H7 (cell line): ENCODE results near the gene CDH22. TPM values are rescaled to one million over a fixed set of nuclear protein-coding genes. Genes with fewer than 3 reads are reported as not detected.
A peak's percentile ranks its signal among the peaks of the same experiment; 100 is the strongest.

Experiments used
- DNase-seq: peaks from one replicate; pipeline ENCODE4 v3.0.0; 2012
- H3K27me3 ChIP-seq: 2 replicates; pipeline ENCODE4 v1.6.0; 2011; ENCODE audit warnings: mild to moderate bottlenecking, low read length; ENCODE audit not compliant: control insufficient read depth, insufficient read depth
- H3K36me3 ChIP-seq: replicated peaks from 2 replicates; pipeline ENCODE4 v1.5.1; 2011; ENCODE audit warnings: low read length; ENCODE audit not compliant: control insufficient read depth, insufficient read depth
- H3K4me3 ChIP-seq: 2 replicates; pipeline ENCODE4 v1.5.1; 2011; ENCODE audit warnings: low read depth, mild to moderate bottlenecking, control low read depth, low read length, moderate library complexity; ENCODE audit not compliant: insufficient read depth
- total RNA-seq: library from RNA; depleted of rRNA; stranded (reverse); fragments of >200 nt; shearing (Covaris generic); gene quantifications from 2 replicates; pipeline ENCODE4 v1.2.3, GENCODE V29; 2014

The CDH22 gene
- total RNA-seq, 1 experiment from 2014 or later, result 0.03 TPM

- no peak for DNase-seq
- peaks cover 3% of the 10 kb centered on the region for H3K27me3 ChIP-seq
- no peaks in the 10 kb centered on the region for H3K36me3 ChIP-seq
- no peak overlapping the region for H3K4me3 ChIP-seq
Measured at GRCh38 chr20:46333161-46333991, 25.1 kb upstream of the CDH22 start.

DNA sequence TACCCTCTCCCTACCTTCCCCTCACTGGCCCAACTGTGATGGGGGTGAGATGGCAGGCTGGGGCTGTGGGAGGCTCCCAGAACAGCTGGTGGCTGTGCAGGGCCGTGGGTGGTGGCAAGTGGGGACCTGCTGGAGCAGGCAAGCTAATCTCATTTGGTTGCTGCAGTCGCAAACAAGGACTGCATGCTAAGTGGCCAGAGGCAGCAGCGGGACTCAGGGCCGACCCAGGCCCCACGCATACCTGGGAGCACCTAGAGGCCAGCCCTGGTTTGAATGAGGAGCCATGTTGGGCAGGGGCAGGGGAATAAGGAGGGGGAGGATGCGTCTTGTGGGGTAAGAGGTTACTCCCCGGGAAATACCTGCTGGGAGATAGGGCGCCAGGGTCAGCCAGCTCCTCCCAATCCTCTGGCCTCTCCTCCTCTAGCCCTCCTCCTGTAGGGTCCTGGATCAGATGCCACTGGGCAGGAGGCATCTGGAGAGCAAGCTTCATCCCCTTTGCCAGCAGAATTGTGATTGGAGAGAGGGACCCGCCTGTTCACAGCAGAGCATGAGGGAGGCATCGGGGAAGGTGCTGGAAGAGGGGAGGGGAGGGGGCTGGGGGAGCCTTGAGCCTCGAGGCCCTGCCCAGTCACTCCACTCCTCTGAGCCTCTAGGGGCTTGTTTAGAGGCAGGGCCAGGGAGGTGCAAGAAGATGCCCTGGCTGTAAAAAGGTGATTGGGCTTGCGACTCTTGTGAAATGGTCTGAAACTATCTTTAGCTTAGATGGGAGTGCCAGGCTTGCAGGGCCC lies 24.3 kb upstream of the CDH22 start:
- peak; percentile 72 for DNase-seq
- H3K36me3 ChIP-seq, result no peaks in the 10 kb centered on the region
- peaks cover 3% of the 10 kb centered on the region for H3K27me3 ChIP-seq
- no peak overlapping the region for H3K4me3 ChIP-seq

DNA sequence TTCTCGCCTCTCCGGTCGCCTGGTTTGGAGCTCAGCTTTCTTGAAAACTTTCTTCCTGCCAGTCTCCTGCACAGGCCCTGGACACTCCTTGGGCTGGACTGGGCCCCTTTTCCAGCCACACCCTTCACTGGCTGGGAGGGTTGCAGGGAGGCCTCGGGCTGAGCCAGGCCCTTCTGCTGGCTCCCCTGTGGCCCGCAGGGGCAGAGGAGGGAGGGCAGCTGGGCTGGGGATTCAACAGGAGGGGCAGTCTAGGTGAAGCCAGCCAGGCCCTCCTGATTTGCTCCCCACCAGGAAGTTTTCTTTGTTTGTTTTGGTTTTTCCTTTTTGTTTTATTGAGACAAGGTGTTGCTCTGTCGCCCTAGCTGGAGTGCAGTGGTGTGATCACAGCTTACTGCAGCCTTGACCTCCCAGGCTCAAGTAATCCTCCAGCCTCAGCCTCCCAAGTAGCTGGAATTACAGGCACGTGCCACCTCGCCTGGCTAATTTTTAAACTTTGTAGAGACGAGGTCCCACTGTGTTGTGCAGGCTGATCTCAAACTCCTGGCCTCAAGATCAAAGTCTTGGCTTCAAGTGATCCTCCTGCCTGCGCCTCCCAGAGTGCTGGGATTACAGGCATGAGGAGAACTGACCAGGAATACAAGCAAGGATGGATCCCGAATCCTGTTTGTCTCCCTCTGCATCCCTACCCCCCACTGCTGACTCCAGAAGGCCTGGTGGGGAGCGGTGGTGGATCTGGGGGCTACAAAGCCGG lies 23.5 kb upstream of the CDH22 start:
- no peak overlapping the region for H3K4me3 ChIP-seq
- no peaks in the 10 kb centered on the region for H3K36me3 ChIP-seq
- DNase-seq, result no peak
- peaks cover 3% of the 10 kb centered on the region for H3K27me3 ChIP-seq

GRCh38 chr20:46330831-46331371 lies 22.6 kb upstream of the CDH22 start:
- no peak for DNase-seq
- no peaks in the 10 kb centered on the region for H3K36me3 ChIP-seq
- peaks cover 3% of the 10 kb centered on the region for H3K27me3 ChIP-seq
- no peak overlapping the region for H3K4me3 ChIP-seq

DNA sequence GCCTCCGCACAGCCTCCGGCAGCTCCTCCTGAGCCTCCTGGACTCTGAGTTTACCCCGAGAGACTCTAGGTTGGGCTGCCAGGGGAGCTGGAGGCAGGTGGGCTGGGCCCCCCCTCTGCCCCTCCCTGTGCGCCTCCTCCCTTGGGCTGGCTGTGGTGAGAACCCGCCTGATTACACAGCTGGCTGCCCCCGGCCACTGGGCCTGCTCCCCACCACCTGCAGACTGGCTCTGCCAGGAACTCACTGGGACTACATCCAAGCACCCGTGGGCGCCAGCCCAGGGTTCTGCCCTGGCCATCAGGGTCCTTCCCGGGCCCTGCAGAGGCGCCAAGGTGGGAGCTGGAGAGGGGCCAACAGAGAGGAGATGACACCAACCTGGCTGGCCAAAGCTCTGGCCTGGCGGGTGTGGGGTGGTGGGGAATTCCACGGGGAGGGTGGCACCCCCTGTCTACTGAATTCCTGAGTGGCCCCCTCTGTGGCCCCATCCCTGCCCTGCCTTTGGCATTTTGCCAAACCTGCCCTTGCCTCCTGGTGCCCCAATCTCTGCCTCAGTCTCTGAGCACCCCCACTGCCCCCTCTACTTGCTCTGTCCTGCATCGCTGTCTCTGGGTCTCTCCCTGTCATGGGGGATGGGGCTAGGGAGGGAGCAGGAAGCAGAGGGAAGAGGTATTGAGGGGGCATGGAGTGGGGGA lies 21.9 kb upstream of the CDH22 start:
- Histone ChIP-seq H3K27me3 (peaks cover 3% of the 10 kb centered on the region), H3K36me3 (no peaks in the 10 kb centered on the region), H3K4me3 (no peak overlapping the region)
- no peak for DNase-seq

GRCh38 chr20:46328200-46328882 lies 20.0 kb upstream of the CDH22 start:
- H3K27me3 ChIP-seq, result no peaks in the 10 kb centered on the region
- DNase-seq, result peak; percentile 58

DNA sequence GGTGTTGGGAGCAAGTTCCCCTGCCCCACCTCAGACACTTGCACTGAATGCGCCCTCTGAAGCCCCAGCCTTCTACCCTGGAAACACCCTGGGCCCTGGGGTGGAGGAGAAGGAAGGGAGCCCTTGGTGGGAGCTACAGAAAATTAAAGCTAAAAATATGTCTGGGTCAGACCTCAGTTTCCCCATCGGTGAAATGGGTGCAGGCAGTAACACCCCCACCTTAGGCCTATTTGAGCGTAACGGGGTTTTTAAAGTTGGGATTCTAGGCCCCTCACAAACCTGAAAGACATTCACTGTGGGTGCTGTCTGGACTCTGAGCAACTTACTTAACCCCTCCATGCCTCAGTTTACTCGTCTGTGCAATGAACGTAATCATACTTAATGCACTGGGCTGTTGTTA lies 19.3 kb upstream of the CDH22 start:
- Histone ChIP-seq H3K36me3 (no peaks in the 10 kb centered on the region), H3K27me3 (no peaks in the 10 kb centered on the region), H3K4me3 (no peak overlapping the region)
- no peak for DNase-seq

More at GRCh38 chr20:46328200-46328882, 20.0 kb upstream of the CDH22 start:
- no peak overlapping the region for H3K4me3 ChIP-seq
- no peaks in the 10 kb centered on the region for H3K36me3 ChIP-seq

GRCh38 chr20:46325789-46326188 lies 17.5 kb upstream of the CDH22 start:
- Histone ChIP-seq H3K4me3 (no peak overlapping the region), H3K27me3 (no peaks in the 10 kb centered on the region), H3K36me3 (no peaks in the 10 kb centered on the region)
- no peak for DNase-seq

DNA sequence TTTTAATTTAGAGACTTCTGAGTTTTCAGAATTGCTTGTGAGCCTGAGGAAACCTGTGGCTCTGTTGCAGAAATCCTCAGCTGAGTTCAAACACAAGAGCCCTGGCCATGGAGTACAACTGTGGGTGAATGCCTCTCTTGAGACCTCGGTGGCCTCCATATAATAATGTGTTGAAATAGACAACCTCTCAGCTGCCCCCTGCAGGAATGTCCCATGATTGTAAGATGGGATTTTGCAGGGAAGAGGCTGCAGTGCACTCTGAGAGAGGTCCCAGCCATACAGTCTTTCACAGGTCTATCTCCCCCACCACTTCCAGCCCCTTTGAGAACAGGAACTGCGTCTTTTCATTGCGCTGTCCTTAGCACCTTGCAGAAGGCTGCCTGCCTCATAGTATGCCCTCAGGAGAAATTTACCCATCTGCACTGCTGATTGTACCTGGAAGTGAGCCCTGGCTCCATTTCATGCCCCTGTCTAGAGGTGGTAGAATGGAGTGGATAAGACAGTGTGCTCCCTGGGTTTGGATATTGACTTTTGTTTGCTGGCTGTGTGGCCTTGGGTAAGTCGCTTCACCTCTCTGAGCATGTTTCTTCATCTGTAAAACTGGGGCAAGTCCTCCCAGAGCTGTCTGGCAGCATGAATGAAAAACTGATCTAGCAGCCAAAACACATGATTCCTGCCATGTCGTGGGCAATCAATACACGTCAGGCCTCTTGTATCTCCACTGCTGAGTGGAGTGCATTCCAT lies 16.8 kb upstream of the CDH22 start:
- Histone ChIP-seq H3K4me3 (no peak overlapping the region), H3K27me3 (no peaks in the 10 kb centered on the region), H3K36me3 (no peaks in the 10 kb centered on the region)
- DNase-seq, result peak; percentile 82

- Histone ChIP-seq H3K27me3 (no peaks in the 10 kb centered on the region), H3K36me3 (no peaks in the 10 kb centered on the region), H3K4me3 (no peak overlapping the region)
- no peak for DNase-seq
Measured at GRCh38 chr20:46324379-46324778, 16.1 kb upstream of the CDH22 start.

DNA sequence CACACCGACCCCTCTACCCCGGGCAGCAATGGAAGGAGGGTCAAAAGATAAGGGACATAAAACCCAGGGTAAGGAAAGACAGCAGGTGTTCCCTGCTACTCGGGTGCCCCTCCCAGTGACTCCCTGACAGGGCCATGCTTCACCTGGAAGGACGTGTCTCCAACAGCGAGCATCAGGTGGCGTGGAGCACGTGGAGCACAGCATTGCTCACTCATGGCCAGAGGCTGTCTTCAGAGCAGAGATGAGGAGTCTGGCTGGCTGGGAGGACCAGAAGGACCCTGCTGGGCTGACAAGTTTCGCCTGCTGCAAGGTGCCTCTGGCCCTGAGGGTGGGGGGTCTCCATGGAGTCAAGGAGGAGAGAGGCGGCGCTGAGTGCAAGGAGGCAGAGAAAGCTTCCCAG lies 15.3 kb upstream of the CDH22 start:
- H3K27me3 ChIP-seq, result no peaks in the 10 kb centered on the region
- no peak for DNase-seq
- no peaks in the 10 kb centered on the region for H3K36me3 ChIP-seq
- H3K4me3 ChIP-seq, result no peak overlapping the region

DNA sequence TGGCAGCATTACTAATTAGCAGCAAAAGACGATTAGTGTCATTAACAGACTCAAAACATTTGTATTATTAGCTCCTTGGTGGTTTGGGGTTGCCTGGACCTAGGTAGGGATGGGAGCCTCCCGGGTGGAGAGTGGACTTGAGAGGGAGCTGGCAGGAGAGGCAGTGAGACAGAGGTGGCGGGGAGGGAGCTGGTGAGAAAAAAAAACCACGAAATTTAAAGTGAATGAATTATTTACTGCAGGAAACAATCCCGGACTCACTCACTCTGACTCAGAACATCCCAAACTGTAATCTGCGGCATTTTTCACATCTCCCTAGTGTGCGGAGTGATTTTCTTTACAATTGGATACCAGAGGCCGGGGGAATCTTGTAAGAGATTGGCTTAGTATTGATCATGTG lies 14.3 kb upstream of the CDH22 start:
- no peak overlapping the region for H3K4me3 ChIP-seq
- no peaks in the 10 kb centered on the region; the same call in 1 of the 2 replicates for H3K27me3 ChIP-seq
- no peaks in the 10 kb centered on the region for H3K36me3 ChIP-seq
- DNase-seq, result no peak

DNA sequence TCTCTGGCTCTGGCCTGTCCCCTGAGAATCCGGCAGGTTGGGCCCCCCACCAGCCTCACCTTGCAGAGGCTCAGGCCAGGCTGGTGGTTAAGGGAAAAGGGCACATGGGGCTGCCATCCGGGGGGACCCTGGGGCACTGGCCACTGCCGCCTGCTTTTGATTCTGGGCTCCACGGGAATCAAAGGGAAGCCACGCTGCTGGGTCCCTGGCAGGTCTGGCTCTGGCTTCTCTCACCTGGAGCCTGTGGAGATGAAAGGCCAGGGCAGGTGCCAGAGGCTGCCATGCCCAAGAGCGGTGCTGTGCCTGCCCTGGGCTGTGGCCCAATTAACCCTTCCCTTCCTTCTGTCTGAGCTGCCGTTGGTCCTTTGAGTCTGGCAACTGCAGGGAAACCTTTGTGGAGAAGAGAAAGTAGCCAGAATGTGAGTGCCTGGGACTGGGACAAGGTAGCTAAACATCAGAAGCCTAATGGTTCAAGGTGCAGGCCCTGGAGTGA lies 9.4 kb upstream of the CDH22 start:
- Histone ChIP-seq H3K4me3 (no peak overlapping the region), H3K36me3 (no peaks in the 10 kb centered on the region), H3K27me3 (peaks cover 24% of the 10 kb centered on the region)
- no peak for DNase-seq
